Liver (tissue), 9 donors: ENCODE results near the gene ACSF2. TPM values are rescaled to one million over a fixed set of nuclear protein-coding genes. Genes with fewer than 3 reads are reported as not detected.

Source experiments
- DNase-seq: peaks from one replicate; pipeline ENCODE4 v3.0.0-alpha.2; 2017; ENCODE audit warnings: low spot score
- H3K27ac ChIP-seq, 2 donors: one replicate each; pipeline ENCODE4 v1.7.0; 2013; ENCODE audit warnings: inconsistent platforms in 2 of 2, low read length in 2 of 2, control low read depth in 1 of 2, low read depth in 1 of 2, mild to moderate bottlenecking in 1 of 2
- H3K27me3 ChIP-seq, 4 donors: one replicate each; pipeline versions ENCODE4 v1.6.1 to v1.7.0; 2013; ENCODE audit warnings: low read length in 3 of 4, inconsistent platforms in 1 of 4, mild to moderate bottlenecking in 1 of 4, moderate library complexity in 1 of 4; ENCODE audit not compliant: control insufficient read depth in 4 of 4, insufficient read depth in 4 of 4
- H3K36me3 ChIP-seq, 4 donors: one replicate each; pipeline versions ENCODE4 v1.6.1 to v1.7.0; 2013; ENCODE audit warnings: low read length in 3 of 4, mild to moderate bottlenecking in 3 of 4, low read depth in 1 of 4, moderate library complexity in 1 of 4; ENCODE audit not compliant: control insufficient read depth in 4 of 4, insufficient read depth in 3 of 4
- H3K4me1 ChIP-seq, 4 donors: one replicate each; pipeline versions ENCODE4 v1.6.1 to v1.7.0; 2013; ENCODE audit warnings: low read length in 3 of 4, mild to moderate bottlenecking in 3 of 4, moderate library complexity in 1 of 4; ENCODE audit not compliant: control insufficient read depth in 4 of 4, insufficient read depth in 4 of 4
- H3K4me3 ChIP-seq, 3 donors: one replicate each; pipeline versions ENCODE4 v1.6.1 to v1.7.0; 2013; ENCODE audit warnings: low read length in 3 of 3, control low read depth in 1 of 3, low read depth in 1 of 3, mild to moderate bottlenecking in 1 of 3
- H3K9ac ChIP-seq, 2 donors: one replicate each; pipeline ENCODE4 v1.7.0; 2013; ENCODE audit warnings: low read length in 2 of 2, mild to moderate bottlenecking in 2 of 2, moderate library complexity in 2 of 2, control low read depth in 1 of 2, low read depth in 1 of 2
- H3K9me3 ChIP-seq, 4 donors: one replicate each; pipeline versions ENCODE4 v1.6.1 to v1.7.0; 2013; ENCODE audit warnings: low read length in 3 of 4; ENCODE audit not compliant: control insufficient read depth in 4 of 4
- HNF4A ChIP-seq, 2 donors: conservative IDR thresholded peaks; 2 replicates each; pipeline ENCODE4 v1.6.1; 2016; ENCODE audit warnings: antibody characterized with exemption in 2 of 2, mild to moderate bottlenecking in 2 of 2
- HNF4G ChIP-seq: IDR thresholded peaks from 2 replicates; pipeline ENCODE4 v1.6.1; 2016; ENCODE audit warnings: antibody characterized with exemption
- NR2F2 ChIP-seq: IDR thresholded peaks from 2 replicates; pipeline ENCODE4 v1.6.1; 2016; ENCODE audit warnings: antibody characterized with exemption
- RAD21 ChIP-seq, 2 donors: IDR thresholded peaks; 2 replicates each; pipeline ENCODE4 v1.6.1; 2016; ENCODE audit warnings: antibody characterized with exemption in 2 of 2, mild to moderate bottlenecking in 2 of 2
- RXRA ChIP-seq, 2 donors: IDR thresholded peaks; 2 replicates each; pipeline ENCODE4 v1.6.1; 2017 to 2018; ENCODE audit warnings: antibody characterized with exemption in 2 of 2, mild to moderate bottlenecking in 1 of 2
- SP1 ChIP-seq: IDR thresholded peaks from 2 replicates; pipeline ENCODE4 v1.6.1; 2018; ENCODE audit warnings: antibody characterized with exemption, mild to moderate bottlenecking
- YY1 ChIP-seq: IDR thresholded peaks from 2 replicates; pipeline ENCODE4 v1.6.1; 2016; ENCODE audit warnings: antibody characterized with exemption, mild to moderate bottlenecking
- WGBS: extraction: QIAGEN DNeasy Blood & Tissue Kit; methylation state at CpG from one replicate; pipeline ENCODE4 v1.1.7; 2013; 5-methylcytosine and 5-hydroxymethylcytosine counted together
- polyA plus RNA-seq, 2 donors: library from polyadenylated mRNA; stranded (reverse) in 1 of 2; unstranded in 1 of 2; fragments of 200-250 nt in 1 of 2; fragments of >200 nt in 1 of 2; fragmentation: Nextera tagmentation in 1 of 2; extraction: Ambion mirVana in 1 of 2; gene quantifications; one replicate each; pipeline versions ENCODE4 v1.2.1 to v1.2.3, GENCODE V29; 2013 to 2015
- total RNA-seq, 2 donors: library from RNA; depleted of rRNA; stranded (reverse); fragments of >200 nt; gene quantifications; one replicate each; pipeline ENCODE4 v1.2.3, GENCODE V29; 2014
- TF ChIP-seq, protein P1 (sequence below): IDR thresholded peaks from 2 replicates; pipeline ENCODE4 v1.6.1; 2016; ENCODE audit warnings: antibody characterized with exemption
- TF ChIP-seq, protein P2 (sequence below): IDR thresholded peaks from 2 replicates; pipeline ENCODE4 v1.6.1; 2016; ENCODE audit warnings: antibody characterized with exemption
- TF ChIP-seq, protein P3 (sequence below): fragments of 150-350 bp; IDR thresholded peaks from 2 replicates; pipeline ENCODE4 v1.5.1; 2017; ENCODE audit warnings: improper control_type of control experiment, low read depth, low read length; ENCODE audit not compliant: missing input control
- TF ChIP-seq, protein P4 (sequence below): IDR thresholded peaks from 2 replicates; pipeline ENCODE4 v1.6.1; 2016; ENCODE audit warnings: antibody characterized with exemption
- donor health status: healthy.
- donor health status: healthy.
- donor health status: healthy.
- donor health status: healthy.
- donor health status: healthy.

ACSF2 gene
- total and polyA plus RNA-seq, 4 donors, result 18.9 to 34.3 (median 21.1) TPM

DNA sequence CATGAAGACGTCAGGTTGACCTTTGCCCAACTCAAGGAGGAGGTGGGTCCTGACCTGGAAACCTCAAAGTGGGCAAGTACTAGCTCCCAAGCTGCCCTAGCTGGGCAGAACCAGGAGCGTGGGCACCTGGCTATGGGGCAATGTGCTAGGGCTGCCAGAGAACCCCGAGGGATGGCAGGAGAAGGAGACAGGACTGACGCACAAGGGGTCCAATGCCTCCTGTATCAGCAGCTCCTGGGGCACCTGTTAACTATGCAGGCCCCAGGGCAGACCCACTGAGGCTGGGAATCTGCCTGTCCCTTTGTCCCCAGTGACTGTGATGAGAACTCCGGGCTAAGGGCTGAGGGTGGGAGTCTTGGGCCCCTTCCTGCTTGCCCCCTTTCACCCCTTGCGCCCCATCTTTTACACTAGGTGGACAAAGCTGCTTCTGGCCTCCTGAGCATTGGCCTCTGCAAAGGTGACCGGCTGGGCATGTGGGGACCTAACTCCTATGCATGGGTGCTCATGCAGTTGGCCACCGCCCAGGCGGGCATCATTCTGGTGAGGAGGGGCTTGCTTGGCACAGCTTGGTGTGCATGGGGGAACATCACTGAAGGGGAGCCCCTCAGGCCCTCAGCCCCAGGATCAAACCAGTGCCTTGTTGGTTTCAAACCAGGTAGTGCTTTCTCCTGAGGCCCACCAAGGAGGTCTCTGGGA lies 35.0 kb downstream of the ACSF2 start:
- Histone ChIP-seq H3K4me1 (peaks cover 8 to 58% (median 29%) of the 10 kb centered on the region in 4 donors), H3K9ac (no peak overlapping the region), H3K27ac (no peak overlapping the region), H3K27me3 (no peaks in the 10 kb centered on the region), H3K4me3 (no peak overlapping the region), H3K36me3 (peaks cover 0 to 7% (median 0%) of the 10 kb centered on the region in 4 donors), H3K9me3 (no peaks in the 10 kb centered on the region)
- no peak for TF ChIP-seq YY1
- TF ChIP-seq, protein P1, sequence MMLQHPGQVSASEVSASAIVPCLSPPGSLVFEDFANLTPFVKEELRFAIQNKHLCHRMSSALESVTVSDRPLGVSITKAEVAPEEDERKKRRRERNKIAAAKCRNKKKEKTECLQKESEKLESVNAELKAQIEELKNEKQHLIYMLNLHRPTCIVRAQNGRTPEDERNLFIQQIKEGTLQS, result no peak
- TF ChIP-seq NR2F2, result no peak
- no peak for TF ChIP-seq SP1
- 95% methylated on average over 9 of the region's 9 CpGs for WGBS
- DNase-seq, result no peak

DNA sequence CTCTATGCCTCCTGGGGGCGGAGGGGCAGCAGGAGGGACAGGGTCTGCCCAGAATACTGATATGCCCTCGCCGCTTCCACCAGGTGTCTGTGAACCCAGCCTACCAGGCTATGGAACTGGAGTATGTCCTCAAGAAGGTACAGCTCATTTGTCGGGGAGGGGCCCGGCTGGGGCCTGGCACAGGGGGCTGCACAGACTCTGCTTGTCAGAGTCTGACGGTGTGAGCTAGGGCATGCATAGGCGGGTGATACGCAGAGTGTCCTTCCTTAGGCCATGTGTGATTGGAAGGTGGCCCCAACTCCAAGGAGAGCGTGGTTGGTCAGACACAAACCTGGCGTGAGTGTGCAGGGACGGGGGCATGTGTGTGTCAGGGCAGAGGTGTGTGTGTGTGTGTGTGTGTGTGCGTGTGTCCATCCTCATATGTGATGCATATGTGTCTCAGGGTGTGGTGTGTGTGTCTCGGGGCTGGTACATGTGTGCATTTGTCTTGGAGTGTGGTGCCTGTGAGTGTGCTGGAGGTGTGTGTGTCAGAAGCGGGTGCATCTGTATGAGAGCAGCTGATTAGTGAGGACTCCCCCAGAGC lies 35.6 kb downstream of the ACSF2 start:
- DNase-seq, result no peak
- H3K4me1 ChIP-seq, result peaks cover 11 to 62% (median 35%) of the 10 kb centered on the region in 4 donors
- H3K27me3 ChIP-seq, result no peaks in the 10 kb centered on the region
- 96% methylated on average over 14 of the region's 14 CpGs for WGBS
- H3K4me3 ChIP-seq, result no peak overlapping the region
- TF ChIP-seq, protein P2, sequence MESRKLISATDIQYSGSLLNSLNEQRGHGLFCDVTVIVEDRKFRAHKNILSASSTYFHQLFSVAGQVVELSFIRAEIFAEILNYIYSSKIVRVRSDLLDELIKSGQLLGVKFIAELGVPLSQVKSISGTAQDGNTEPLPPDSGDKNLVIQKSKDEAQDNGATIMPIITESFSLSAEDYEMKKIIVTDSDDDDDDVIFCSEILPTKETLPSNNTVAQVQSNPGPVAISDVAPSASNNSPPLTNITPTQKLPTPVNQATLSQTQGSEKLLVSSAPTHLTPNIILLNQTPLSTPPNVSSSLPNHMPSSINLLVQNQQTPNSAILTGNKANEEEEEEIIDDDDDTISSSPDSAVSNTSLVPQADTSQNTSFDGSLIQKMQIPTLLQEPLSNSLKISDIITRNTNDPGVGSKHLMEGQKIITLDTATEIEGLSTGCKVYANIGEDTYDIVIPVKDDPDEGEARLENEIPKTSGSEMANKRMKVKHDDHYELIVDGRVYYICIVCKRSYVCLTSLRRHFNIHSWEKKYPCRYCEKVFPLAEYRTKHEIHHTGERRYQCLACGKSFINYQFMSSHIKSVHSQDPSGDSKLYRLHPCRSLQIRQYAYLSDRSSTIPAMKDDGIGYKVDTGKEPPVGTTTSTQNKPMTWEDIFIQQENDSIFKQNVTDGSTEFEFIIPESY, result no peak
- TF ChIP-seq, protein P3, sequence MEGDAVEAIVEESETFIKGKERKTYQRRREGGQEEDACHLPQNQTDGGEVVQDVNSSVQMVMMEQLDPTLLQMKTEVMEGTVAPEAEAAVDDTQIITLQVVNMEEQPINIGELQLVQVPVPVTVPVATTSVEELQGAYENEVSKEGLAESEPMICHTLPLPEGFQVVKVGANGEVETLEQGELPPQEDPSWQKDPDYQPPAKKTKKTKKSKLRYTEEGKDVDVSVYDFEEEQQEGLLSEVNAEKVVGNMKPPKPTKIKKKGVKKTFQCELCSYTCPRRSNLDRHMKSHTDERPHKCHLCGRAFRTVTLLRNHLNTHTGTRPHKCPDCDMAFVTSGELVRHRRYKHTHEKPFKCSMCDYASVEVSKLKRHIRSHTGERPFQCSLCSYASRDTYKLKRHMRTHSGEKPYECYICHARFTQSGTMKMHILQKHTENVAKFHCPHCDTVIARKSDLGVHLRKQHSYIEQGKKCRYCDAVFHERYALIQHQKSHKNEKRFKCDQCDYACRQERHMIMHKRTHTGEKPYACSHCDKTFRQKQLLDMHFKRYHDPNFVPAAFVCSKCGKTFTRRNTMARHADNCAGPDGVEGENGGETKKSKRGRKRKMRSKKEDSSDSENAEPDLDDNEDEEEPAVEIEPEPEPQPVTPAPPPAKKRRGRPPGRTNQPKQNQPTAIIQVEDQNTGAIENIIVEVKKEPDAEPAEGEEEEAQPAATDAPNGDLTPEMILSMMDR, result no peak
- TF ChIP-seq RAD21 (IDR thresholded peaks at IDR 0.05) (no peak), HNF4G (no peak), RXRA (IDR thresholded peaks at IDR 0.05) (no peak)
- H3K9ac ChIP-seq, result no peak overlapping the region
- H3K36me3 ChIP-seq, result peaks cover 0 to 7% (median 0%) of the 10 kb centered on the region in 4 donors
- no peaks in the 10 kb centered on the region for H3K9me3 ChIP-seq
- H3K27ac ChIP-seq, result no peak overlapping the region

DNA sequence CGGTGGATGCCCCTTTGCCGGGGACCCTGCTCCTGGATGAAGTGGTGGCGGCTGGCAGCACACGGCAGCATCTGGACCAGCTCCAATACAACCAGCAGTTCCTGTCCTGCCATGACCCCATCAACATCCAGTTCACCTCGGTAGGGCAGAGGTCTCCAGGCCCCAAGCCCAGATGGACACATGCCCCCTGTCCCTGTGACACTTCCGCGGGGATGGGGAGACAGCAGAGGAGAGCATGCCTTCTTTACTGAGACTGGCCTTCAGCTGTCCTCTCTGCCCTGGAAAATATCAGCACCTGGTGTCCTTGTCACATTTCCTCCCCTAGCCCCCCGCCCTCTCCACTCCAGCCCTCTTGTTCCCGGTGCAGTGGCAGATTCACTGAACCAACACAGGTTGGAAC lies 36.4 kb downstream of the ACSF2 start:
- H3K9me3 ChIP-seq, result no peaks in the 10 kb centered on the region
- WGBS, result 34% methylated on average over 9 of the region's 9 CpGs
- H3K9ac ChIP-seq, result no peak overlapping the region
- H3K4me1 ChIP-seq, result peaks cover 16 to 69% (median 42%) of the 10 kb centered on the region in 4 donors
- H3K36me3 ChIP-seq, result peaks cover 0 to 7% (median 0%) of the 10 kb centered on the region in 4 donors
- peak overlapping the region; percentile 5 to 44 for H3K27ac ChIP-seq
- TF ChIP-seq, protein P4, sequence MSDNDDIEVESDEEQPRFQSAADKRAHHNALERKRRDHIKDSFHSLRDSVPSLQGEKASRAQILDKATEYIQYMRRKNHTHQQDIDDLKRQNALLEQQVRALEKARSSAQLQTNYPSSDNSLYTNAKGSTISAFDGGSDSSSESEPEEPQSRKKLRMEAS, result peak; percentile 43
- TF ChIP-seq SP1, result peak; percentile 74
- peak; percentile 56 to 69 for TF ChIP-seq HNF4A (conservative IDR thresholded peaks at IDR 0.05)
- TF ChIP-seq, protein P3, result no peak
- no peak for TF ChIP-seq NR2F2
- peak in 1 of 2 donors; percentile 10 for TF ChIP-seq RAD21 (IDR thresholded peaks at IDR 0.05)
- TF ChIP-seq RXRA (IDR thresholded peaks at IDR 0.05), result peak; percentile 91 to 95
- peak; percentile 15 for TF ChIP-seq YY1
- TF ChIP-seq HNF4G, result no peak
- no peak overlapping the region for H3K4me3 ChIP-seq
- DNase-seq, result no peak
- H3K27me3 ChIP-seq, result no peaks in the 10 kb centered on the region
